NOMO-1 (cell line): ENCODE data around the gene IL17RD.

ENCODE experiments used
- DNase-seq, 2 experiments: peaks; one replicate each; lab custom pipeline; 2025; ENCODE audit not compliant: unreplicated experiment in 2 of 2; lab: John Stamatoyannopoulos, UW

Gene IL17RD

DNA sequence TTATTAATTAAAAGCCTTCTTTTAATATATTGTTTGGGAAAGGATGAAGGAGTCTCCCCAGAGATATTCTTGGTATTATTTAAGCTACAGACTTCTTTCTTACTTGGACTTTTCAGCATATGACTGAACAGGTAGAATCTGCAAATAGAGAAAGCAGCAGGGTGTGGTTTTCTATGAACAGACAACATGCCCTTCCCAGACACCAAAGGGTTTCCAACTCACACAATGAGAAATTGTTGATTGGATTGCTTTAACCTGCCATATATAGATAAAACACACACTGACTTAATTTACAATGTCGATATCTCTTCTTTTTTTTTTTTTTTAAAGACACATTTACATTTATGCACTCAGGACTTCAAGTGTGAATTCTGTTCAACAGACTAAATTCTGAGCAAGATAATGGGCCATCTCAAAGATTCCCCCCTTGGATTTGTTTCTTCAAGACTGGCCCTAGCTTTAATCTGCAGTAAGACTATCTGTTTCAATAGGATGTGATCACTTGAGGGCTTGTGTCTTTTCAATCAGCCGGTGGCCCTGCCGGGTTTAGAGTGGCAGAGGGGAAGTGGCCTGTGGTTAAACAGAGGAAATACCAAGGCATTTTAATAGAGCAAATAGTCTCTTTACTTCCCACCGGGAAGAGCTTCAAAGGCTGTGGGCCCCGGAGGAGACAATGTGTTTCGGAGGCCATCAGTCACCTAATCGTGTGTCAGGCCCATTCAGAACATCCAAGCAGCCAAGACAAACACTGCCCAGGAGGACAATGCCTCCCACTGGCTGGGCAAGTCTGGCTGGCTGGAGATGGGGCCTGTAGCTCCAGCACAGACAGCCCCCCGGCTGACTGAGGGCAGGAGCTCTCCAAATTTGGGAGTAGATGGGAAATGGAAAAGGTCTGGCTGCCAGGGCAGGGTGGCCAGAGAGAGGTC, 6.1 kb downstream of the IL17RD start:
- DNase-seq = peak; percentile 37 to 67

- no peak for DNase-seq
Measured at GRCh38 chr3:57158325-57158724, 6.8 kb downstream of the IL17RD start.

DNA sequence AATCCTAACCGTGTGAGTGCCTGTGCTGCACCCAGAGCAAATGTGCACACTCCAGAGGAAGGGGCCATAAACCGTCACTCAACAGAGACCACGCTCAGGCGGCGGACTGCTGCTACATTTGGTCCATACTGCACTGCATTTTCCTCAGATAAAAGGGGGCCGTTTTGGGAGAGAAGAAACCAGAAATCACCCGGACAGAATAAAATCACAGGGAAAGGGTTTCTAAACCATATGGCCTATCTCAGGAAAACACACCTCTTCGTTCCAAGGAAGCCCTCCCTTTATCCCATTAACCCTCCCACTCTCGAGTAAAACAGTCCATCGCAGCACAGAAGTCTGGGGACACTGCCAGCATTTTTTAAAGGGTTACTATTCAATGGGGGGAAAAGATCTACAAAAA, 7.6 kb downstream of the IL17RD start:
- no peak for DNase-seq

DNA sequence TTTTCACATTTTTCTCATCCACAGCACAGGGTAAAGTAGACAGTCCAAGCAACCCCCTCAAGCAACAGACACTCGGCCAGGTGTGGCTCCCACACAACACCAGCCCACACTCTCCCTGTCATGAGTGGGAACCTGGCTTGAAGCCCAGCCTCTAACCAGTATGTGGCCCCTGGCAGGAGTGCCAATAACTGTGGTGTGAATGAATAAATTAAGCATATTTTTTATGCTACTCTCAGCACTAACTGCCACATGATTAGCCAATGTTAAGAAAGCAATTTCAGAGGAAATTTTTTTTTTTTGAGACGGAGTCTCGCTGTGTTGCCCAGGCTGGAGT, 9.9 kb downstream of the IL17RD start:
- no peak for DNase-seq

GRCh38 chr3:57154470-57155309, 10.5 kb downstream of the IL17RD start:
- DNase-seq = no peak

DNA sequence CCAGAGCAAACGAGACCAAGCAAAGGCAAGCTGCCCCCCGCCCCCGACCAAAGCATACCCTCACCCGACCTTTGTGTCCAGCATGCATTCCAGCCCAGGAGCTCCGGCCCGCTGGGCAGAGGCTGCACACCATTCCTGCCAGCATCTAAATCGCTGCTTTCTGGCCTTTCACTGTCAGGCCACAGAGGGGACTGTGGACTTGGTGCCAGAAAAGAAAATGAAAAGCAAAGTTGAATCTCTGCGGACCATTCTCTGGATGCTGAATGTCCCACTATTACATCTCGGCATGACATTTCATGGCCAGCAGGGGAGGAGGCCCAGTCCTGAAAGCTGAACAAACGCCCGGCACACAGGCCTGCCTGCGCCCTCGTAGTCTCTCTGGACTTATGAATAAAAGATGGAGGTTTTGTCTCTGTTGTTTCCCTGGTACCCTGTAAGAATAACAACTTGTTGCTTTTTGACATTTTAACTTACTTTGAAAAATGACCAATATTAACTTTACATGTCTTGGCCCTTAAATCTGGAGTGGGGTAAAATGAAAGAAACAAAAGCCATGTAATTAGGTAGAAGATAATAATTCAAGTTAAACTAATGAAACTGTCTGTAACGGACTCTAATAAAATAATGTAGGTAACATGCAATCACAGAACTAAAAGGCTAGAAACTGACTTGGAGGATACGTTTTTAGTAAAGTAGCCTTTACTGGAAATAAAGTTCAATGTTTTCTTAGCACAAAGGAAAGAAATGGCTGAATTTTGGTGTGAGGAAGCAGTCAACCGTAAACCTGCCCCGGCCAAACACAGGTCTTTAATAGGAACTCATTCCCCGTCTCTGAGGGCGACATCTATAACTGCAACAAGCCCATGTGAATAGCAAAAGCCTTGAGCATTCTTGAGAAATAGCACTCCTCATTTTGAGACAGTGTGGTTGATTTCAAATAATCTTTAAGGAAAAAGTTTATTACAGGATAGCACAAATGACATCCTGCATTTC, 12.7 kb downstream of the IL17RD start:
- DNase-seq = no peak

DNA sequence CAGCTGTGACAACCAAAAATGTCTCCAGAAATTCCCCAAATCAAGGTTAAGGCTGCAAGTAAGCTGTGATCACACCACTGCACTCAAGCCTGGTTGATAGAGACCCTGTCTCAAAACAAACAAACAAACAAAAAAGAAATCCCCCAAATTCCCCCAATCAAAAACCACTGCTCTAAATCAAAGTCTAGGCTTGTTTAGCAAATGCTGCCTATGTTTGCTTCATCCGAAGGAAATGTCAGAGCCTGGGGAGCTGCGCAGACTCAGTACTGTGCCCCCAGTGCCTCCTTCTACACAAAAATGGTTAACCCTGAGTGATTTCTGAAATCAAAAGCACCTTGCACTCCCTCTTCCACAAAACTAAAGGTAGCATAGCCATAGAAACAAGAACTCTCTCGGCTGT, 13.4 kb downstream of the IL17RD start:
- no peak for DNase-seq

- no peak for DNase-seq
Measured at GRCh38 chr3:57151021-57151449, 14.1 kb downstream of the IL17RD start.

- no peak for DNase-seq
Measured at GRCh38 chr3:57150113-57150581, 15.0 kb downstream of the IL17RD start.

GRCh38 chr3:57147071-57147470, 18.1 kb downstream of the IL17RD start:
- no peak for DNase-seq

GRCh38 chr3:57145852-57146251, 19.3 kb downstream of the IL17RD start:
- no peak for DNase-seq

GRCh38 chr3:57144952-57145351, 20.2 kb downstream of the IL17RD start:
- no peak for DNase-seq

GRCh38 chr3:57143886-57144459, 21.2 kb downstream of the IL17RD start:
- no peak for DNase-seq

GRCh38 chr3:57142411-57142723, 22.8 kb downstream of the IL17RD start:
- DNase-seq = no peak

- no peak for DNase-seq
Measured at GRCh38 chr3:57141719-57142410, 23.3 kb downstream of the IL17RD start.

GRCh38 chr3:57140894-57141293, 24.3 kb downstream of the IL17RD start:
- no peak for DNase-seq

GRCh38 chr3:57135964-57136719, 29.0 kb downstream of the IL17RD start:
- no peak for DNase-seq

DNA sequence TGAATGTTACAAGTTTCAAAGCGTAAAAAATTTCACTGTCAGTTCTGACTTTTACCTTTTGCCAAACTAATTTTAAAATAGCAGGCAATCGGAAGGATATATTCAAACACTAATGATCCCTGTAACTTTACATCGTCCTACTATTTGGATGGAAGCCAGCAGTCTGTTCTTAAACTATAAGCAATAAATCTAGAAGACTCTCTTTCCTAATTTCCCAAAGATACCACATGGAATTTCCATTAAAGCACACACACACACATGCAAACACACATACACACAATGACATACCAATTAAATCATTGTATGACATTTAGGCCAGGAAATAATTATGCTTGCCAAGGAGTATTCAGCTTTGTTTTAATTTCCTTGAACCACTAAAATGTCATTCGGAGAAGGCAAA, 32.0 kb downstream of the IL17RD start:
- no peak for DNase-seq

- no peak for DNase-seq
Measured at GRCh38 chr3:57132674-57133073, 32.5 kb downstream of the IL17RD start.
